ENCODE results near the gene GTF2F1. TPM values are rescaled to one million over a fixed set of nuclear protein-coding genes. Genes with fewer than 3 reads are reported as not detected.

GTF2F1 gene
- total RNA-seq, 2 experiments from 2014 or later = 67.0 to 70.9 TPM

DNA sequence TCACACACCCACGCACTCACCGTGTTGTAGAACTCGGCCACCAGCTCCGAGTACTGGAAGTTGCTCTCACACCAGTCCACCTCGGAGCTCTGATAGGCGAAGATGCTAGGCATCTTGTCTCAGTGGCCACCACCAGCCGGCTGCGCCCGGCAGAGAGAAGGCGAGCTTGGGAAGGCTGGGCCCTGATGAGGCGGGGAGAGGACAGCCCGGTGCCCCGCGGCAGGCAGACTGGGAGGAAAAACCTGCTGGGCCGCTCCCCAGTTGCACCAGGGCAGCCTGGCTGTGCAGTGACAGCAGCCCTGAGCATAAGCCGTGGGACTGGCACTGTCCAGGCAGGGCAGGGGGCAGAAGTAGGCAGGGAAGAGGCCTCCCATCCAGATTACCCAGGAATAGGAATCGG is 59.5 kb downstream of the GTF2F1 start, which contains the start of gene ACER1:
Gene ACER1 (minus strand): TSS at position 174 of the 400 bp plus-strand sequence. CDS start 61 bp downstream, at position 113.
- no peaks in the 10 kb centered on the region for H3K9me3 Mint-ChIP-seq
- ChIA-PET CTCF (interaction anchor here (1.2 kb wide), 1 partner anchor 115 kb away, joined by 3 read pairs; no protein-coding TSS in a partner anchor), POLR2A (no interaction called here)
- intact Hi-C loops (cut with micrococcal nuclease) = no loop called here
- H3K36me3 Mint-ChIP-seq = no peaks in the 10 kb centered on the region
- no peaks in the 10 kb centered on the region for H3K27me3 Mint-ChIP-seq
- no peak within 1 kb of the TSS for H3K27ac Mint-ChIP-seq
- DNase-seq = no peak
- no peaks in the 10 kb centered on the region for H3K4me1 Mint-ChIP-seq (ENCODE audit: low read depth)
- no peak within 1 kb of the TSS for H3K4me3 Mint-ChIP-seq

Small RNA genes within 50 kb of the gene (microRNA-seq; reads per million reads assigned to microRNA genes)
- gene MIR3940 (ENCODE audit: borderline microRNAs expressed, borderline number of aligned reads, borderline replicate concordance) (13.8 reads per million, percentile 40 among the genes with 10 or more reads in this experiment), gene MIR6790 (ENCODE audit: borderline microRNAs expressed, borderline number of aligned reads, borderline replicate concordance) (not detected), gene MIR6885 (ENCODE audit: borderline microRNAs expressed, borderline number of aligned reads, borderline replicate concordance) (1.6 reads per million)

Other genes with a start within 250 kb of the GTF2F1 start
- gene MLLT1, start 113.2 kb downstream of the GTF2F1 start, total RNA-seq = 10 to 100 TPM; 35.7 to 37.9 TPM
- gene ACER1, start 59.6 kb downstream of the GTF2F1 start, total RNA-seq = under 1 TPM in 1 of 2 experiments, not detected in 1; 0.14 TPM
- gene CLPP, start 31.6 kb downstream of the GTF2F1 start, total RNA-seq = 100 to 1,000 TPM; 171 to 177 TPM
- gene ALKBH7, start 20.4 kb downstream of the GTF2F1 start, total RNA-seq = 10 to 100 TPM; 57.6 to 58.5 TPM
- gene PSPN, start 17.2 kb downstream of the GTF2F1 start, total RNA-seq = 1 to 10 TPM; 1.6 to 2.0 TPM
- 100 to 1,000 TPM; 296 to 305 TPM for gene KHSRP, start 31.6 kb upstream of the GTF2F1 start, total RNA-seq
- not detected for gene SLC25A41, start 40.6 kb upstream of the GTF2F1 start, total RNA-seq
- gene SLC25A23, start 66.6 kb upstream of the GTF2F1 start, total RNA-seq = 10 to 100 TPM; 28.6 to 29.6 TPM
- 1 to 10 TPM; 1.6 to 2.4 TPM for gene CRB3, start 71.1 kb upstream of the GTF2F1 start, total RNA-seq
- 10 to 100 TPM; 62.1 to 69.3 TPM for gene DENND1C, start 88.6 kb upstream of the GTF2F1 start, total RNA-seq
- gene TUBB4A, start 109.1 kb upstream of the GTF2F1 start, total RNA-seq = 10 to 100 TPM in 1 of 2 experiments, 1 to 10 TPM in 1; 8.3 to 11.2 TPM
- 1 to 10 TPM; 1.2 to 1.4 TPM for gene TNFSF9, start 137.9 kb upstream of the GTF2F1 start, total RNA-seq
- 10 to 100 TPM in 1 of 2 experiments, 1 to 10 TPM in 1; 8.4 to 10.7 TPM for gene CD70, start 198.0 kb upstream of the GTF2F1 start, total RNA-seq

Data from activated CD4-positive, alpha-beta memory T cell treated with anti-CD3 and anti-CD28 coated beads for 36 hours (primary cell).